C4-2B (cell line): ENCODE data around the gene SYTL3.
"Not testable (repeated sequence)": the region's sequence is repeated elsewhere in the genome, so short reads cannot be mapped to it uniquely, and the experiment has no call there.

Experiments
- H3K27ac ChIP-seq: fragments of 450-650 bp; 2 replicates; pipeline ENCODE4 v1.5.1; 2017
- ZFX ChIP-seq: fragments of 450-650 bp; IDR thresholded peaks from 2 replicates; pipeline ENCODE4 v1.6.1; 2017
- TF ChIP-seq, protein P1 (sequence below): fragments of 450-650 bp; conservative IDR thresholded peaks from 2 replicates; pipeline ENCODE4 v1.5.1; 2017; ENCODE audit warnings: mild to moderate bottlenecking

Gene SYTL3

DNA sequence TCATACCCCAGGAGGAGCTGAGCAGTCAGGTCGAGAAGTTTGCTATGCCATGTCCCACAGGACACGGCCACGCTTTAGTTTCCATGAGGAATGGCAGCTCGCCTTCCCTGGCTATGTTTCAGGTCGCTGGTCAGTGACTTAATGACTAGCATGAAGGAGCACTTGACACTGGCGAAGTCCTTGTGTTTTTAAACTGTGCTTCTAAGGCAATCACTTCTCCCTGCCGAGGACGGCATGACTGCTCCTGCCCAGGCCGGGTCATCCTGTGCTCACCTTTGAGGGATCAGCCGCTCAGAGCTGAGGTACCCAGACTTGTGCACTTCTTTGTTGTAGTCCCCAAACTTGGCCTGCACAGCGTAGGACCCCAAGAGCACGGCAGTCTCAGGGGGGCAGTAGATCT, 135.2 kb downstream of the SYTL3 start:
- H3K27ac ChIP-seq, result no peak overlapping the region; the same call in 1 of the 2 replicates
- TF ChIP-seq, protein P1, sequence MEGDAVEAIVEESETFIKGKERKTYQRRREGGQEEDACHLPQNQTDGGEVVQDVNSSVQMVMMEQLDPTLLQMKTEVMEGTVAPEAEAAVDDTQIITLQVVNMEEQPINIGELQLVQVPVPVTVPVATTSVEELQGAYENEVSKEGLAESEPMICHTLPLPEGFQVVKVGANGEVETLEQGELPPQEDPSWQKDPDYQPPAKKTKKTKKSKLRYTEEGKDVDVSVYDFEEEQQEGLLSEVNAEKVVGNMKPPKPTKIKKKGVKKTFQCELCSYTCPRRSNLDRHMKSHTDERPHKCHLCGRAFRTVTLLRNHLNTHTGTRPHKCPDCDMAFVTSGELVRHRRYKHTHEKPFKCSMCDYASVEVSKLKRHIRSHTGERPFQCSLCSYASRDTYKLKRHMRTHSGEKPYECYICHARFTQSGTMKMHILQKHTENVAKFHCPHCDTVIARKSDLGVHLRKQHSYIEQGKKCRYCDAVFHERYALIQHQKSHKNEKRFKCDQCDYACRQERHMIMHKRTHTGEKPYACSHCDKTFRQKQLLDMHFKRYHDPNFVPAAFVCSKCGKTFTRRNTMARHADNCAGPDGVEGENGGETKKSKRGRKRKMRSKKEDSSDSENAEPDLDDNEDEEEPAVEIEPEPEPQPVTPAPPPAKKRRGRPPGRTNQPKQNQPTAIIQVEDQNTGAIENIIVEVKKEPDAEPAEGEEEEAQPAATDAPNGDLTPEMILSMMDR, result no peak
- no peak for TF ChIP-seq ZFX

DNA sequence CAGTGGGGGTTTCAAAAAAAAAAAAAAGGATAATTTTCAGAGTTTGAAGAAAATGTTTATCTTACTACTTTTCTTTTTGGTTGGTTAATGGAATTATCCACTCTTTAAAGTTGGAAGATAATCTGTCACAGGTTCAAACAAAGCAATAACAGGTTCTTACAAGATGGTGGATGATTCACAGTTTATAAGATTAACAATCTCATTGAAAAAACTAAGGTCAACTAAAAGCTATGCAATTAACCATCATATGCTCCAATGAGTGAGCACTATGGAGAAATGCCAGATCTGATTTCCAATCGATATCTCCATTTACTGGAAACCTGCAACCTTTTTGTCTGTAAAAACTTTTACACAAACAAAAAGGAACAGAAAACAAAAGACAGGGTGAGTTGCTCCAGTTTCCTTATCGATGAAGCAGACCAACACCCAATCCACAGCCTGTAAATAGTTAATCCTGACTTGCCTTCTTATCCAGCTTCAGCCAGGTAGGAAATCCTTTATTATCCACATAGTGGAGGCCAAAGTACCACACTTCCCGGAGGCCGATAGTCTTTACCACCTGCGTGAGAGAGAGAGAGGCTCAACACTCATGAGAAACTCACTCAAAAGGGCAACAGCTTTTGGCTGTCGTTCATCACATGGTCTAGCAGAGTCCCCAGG, 136.9 kb downstream of the SYTL3 start:
- peak overlapping the region; percentile 62 for H3K27ac ChIP-seq
- TF ChIP-seq, protein P1, result no peak
- TF ChIP-seq ZFX, result no peak

DNA sequence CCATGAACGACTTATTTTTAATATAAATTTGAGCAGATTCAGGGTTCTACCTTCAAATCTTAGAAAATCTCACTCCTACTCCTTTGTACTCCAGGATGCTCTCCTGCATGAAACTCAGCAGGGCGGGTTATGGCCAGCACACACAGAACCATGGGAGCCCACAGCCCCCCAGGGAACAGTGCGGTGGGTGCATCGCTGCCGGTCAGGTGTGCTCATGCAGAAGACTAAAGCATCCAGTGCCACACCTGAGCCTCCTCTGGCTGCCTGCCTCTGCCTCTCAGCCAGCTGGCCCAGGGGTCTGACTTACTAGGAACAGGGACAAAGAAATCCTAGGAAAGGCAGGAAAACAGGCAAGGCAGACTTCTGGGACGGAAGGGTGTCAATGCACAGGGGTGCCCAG, 137.5 kb downstream of the SYTL3 start:
- peak overlapping the region; percentile 62 for H3K27ac ChIP-seq
- TF ChIP-seq, protein P1, result no peak
- no peak for TF ChIP-seq ZFX

DNA sequence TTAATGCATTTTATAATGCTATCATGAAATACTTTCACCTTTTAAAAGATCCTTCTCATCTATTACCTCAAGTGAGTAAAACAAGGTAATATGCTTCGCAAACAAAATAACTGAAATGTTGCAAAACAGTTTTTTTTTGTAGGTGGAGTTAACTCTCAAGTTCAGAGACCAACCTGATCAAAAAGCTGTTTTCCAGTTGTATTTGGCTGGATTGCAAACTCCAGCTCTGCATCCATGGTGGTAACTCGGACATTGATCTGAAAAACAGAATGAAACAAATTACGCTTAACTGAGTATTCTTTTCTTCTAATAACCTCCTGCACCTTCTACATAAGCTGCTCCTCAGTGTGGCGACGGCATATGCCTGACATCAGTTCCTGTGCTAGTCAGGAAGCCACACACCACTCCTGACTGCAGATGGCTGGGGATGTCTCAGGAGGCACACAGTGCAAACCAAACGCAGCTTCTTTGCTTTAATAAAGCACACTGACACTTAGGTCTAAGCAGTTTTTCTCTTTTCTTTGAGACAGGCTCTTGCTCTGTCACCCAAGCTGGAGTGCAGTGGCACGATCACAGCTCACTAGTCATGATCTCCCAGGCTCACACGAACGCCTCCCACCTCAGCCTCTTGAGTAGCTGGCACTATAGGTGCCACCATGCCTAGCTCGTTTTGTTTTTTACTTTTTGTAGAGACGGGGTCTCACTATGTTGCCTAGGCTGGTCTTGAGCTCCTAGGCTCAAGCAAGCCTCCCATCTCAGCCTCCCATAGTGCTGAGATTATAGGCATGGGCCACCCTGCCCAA, 139.5 kb downstream of the SYTL3 start:
- no peak overlapping the region for H3K27ac ChIP-seq
- TF ChIP-seq ZFX, result no peak
- TF ChIP-seq, protein P1, result no peak

DNA sequence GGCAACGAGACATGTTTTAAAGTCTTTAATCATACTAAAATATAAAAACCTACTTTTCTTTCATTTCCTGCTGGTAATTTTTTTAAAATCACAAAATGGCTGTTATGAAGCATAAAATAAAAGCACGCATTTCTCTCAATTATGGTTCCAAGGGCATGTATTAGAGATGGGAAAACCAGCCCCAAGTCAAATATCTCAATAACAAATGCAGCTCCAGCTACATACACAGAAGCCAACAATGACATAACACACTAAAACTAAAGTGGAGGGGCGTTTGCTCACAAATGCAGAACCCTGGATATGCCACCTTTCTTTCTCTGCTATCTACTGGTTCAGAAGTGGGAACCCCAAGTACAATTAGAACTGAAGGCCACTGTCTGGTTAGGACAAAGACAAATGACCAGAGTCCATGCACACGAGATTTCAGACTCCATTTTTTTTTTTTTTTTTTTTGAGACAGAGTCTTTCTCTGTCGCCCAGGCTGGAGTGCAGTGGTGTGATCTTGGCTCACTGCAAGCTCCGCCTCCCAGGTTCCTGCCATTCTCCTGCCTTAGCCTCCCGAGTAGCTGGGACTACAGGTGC, 141.5 kb downstream of the SYTL3 start:
- H3K27ac ChIP-seq, result no peak overlapping the region

DNA sequence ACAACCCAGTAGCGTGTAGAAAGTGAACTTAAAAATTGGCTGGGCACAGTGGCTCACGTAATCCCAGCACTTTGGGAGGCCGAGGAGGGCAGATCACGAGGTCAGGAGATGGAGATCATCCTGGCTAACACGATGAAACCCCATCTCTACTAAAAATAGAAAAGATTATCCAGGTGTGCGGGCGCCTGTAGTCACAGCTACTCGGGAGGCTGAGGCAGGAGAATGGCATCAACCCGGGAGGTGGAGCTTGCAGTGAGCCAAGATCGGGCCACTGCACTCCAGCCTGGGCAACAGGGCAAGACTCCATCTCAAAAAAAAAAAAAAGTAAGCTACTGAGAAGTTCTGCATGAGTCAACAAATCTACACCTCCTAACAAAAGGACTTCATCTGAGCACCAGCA, 142.7 kb downstream of the SYTL3 start:
- H3K27ac ChIP-seq, result not testable (repeated sequence)

More for the DNA sequence above, 141.5 kb downstream of the SYTL3 start:
- TF ChIP-seq ZFX, result no peak
- TF ChIP-seq, protein P1, result no peak

DNA sequence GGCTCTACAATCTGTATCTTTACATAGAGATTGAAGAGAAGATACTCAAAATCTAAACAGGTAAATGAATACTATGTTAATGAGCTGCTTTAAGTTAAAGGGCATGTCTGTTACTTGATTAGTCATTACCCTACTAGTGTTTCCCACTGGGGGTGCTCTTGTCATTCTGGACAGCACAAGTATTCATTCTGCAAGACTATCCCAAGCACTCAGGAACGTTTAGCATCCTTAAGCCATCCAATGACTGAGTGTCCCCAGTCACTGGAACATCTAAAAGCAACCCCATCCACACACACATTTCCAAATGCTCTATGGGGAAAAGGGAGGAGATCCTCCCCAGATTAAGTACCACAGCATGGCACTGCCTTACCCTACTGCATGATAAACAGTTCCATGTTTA, 143.6 kb downstream of the SYTL3 start:
- no peak overlapping the region for H3K27ac ChIP-seq

More for the DNA sequence above, 143.6 kb downstream of the SYTL3 start:
- no peak for TF ChIP-seq ZFX
- TF ChIP-seq, protein P1, result no peak
